ENCODE results near the gene DR1.

Gene DR1

GRCh38 chr1:93345633-93346420 lies at the start of gene DR1:
DR1 (plus strand) TSS chr1:93345907; CDS start chr1:93346646, 739 bp downstream.
- DNase-seq = peak in 55 of 56 donors; percentile 58 to 96 (median 90)

DNA sequence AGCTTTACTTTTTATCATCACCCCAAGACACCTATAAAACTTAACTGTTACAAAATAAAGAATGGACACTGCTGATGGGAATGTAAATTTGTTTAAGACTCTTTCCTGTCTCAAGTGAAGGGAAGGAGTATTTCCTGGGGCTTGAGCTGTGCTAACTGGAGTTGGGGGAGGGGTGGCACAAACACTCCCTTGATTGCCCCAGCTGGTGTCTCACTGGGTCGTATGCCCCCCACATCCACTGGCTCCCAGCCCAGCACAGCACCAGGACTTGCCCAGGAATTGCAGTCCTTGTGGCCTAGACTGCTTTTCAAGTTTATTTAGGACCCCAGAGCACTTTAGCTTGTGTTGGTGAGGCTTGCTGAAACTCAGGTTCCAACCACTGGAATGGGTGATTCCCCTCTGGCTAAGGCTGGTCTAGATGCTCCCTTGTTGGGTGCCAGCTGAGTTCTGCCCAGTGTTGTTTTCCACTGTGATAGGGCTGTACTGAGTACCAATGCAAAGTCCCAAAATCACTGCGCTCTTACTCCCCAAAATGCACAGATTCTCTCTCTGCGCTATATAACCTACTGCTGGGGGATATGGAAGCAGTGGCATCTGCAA lies 49.1 kb upstream of the DR1 start:
- DNase-seq = no peak

DNA sequence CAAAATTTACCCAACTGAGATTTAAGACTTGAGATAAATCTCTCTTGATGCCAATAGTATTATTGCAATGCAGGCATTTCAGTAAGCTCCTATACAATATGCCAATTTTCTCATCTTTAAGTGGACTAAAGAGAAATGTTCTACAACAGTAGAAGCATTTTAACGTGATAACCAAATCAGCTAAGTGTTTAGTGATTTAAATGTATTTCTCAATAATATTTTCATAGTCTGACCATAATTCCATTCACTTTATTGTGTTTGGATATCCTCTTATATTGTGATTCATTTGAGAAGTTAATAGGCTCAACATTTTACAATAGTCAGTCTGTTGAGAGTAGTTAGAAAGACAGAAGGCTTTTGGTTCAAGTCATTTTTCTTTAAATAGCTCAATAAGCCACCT lies 44.6 kb upstream of the DR1 start:
- DNase-seq = no peak

DNA sequence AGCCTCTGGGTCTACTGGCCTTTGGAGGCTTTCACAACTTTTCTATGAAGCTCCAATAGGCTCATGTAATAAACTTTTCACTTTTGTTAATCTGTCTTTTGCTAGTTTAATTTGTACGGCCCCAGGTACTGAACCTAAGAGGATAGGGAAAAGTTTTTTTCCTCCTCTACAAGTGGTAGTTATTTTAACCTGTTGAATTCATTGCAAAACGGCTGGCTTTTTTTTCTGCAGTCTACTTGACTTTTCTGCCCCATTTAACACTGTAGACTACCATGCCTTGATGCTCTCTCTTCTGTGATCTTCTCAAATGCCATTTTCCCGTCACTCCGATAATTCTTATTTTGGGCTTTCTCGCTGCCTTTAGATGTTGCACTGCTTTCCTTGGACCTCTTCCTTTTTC lies 43.6 kb upstream of the DR1 start:
- DNase-seq = no peak

DNA sequence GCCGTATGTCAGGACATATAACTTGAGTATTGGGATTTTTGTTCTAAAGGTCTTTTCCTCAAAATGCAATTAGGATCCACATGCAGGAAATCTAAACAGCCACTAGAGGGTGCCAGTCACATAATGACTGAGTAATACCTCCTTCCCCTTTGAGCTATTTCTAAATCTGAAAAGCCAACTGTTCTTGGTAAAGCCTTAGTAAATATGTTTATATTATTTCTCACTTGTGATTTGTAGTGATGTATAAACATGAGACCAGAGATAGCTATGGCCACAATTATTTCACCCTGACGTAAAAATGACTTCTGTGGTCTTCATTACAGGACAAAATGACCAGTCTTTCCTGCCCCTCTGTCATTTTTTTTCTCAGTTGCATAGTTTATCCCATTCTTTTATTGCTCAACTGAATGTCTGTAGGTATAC lies 41.0 kb upstream of the DR1 start:
- peak in 11 of 56 donors; percentile 2 to 68 (median 13) for DNase-seq

GRCh38 chr1:93306920-93307319 lies 38.8 kb upstream of the DR1 start:
- DNase-seq = no peak

- no peak for DNase-seq
These were observed 32.7 kb upstream of the DR1 start for GRCh38 chr1:93313026-93313425.

DNA sequence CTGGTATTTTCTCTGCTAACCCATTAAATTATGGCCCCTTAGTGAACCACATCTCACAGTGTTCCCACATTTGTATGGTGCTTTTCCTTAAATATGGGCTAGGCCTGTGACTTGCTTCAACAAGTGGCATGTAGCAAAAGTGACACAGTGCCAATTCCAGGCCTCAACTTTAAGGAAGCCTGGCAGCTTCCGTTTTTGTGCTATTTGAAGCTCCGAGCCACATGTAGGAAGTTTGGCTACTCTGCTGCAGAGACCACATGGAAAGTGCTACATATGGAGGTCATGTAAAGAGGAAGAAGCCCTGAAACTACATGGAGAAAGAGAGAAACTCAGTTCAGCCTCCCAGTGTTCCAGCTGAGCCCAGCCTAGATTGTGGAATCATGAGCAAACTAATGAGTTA lies 28.5 kb upstream of the DR1 start:
- peak in 18 of 56 donors; percentile 1 to 47 (median 9) for DNase-seq

GRCh38 chr1:93317943-93318342 lies 27.8 kb upstream of the DR1 start:
- DNase-seq = no peak

DNA sequence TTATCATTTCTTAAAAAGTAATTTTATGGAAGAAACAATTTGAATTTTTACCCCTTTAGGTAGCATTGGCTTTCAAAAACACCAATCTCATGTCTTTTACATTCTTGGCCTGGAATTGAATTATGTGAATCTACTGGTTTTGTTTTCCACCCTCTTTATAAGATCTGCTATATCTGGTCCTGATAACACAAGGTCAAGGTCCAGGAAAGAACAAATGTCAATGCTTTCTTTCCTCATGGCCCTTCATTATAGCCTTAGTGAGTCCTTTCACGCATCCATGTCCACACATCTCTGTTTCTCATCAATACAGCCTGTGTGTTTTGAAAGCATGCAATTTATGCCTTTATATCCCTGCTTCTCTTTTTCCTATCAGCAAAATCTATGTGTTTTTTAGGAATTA lies 24.0 kb upstream of the DR1 start:
- no peak for DNase-seq

DNA sequence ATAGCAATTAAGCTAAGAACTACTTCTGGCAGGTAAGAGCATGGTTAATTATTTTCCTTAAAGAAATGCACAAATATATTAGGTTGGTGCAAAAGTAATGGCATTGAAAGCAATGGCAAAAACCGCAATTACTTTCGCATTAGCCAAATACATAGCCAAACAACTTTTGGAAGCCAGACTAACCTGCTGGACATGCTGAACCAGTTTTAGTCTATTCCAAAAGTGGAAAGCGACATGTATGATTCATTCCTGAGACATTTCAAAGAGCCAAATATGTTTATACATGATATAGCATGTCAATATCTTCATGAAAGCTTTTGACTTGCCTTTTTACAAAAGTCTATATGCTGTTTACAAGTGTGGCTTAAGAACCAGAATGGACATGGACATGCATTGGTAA lies 23.4 kb upstream of the DR1 start:
- no peak for DNase-seq

GRCh38 chr1:93323185-93323820 lies 22.4 kb upstream of the DR1 start:
- DNase-seq = no peak

DNA sequence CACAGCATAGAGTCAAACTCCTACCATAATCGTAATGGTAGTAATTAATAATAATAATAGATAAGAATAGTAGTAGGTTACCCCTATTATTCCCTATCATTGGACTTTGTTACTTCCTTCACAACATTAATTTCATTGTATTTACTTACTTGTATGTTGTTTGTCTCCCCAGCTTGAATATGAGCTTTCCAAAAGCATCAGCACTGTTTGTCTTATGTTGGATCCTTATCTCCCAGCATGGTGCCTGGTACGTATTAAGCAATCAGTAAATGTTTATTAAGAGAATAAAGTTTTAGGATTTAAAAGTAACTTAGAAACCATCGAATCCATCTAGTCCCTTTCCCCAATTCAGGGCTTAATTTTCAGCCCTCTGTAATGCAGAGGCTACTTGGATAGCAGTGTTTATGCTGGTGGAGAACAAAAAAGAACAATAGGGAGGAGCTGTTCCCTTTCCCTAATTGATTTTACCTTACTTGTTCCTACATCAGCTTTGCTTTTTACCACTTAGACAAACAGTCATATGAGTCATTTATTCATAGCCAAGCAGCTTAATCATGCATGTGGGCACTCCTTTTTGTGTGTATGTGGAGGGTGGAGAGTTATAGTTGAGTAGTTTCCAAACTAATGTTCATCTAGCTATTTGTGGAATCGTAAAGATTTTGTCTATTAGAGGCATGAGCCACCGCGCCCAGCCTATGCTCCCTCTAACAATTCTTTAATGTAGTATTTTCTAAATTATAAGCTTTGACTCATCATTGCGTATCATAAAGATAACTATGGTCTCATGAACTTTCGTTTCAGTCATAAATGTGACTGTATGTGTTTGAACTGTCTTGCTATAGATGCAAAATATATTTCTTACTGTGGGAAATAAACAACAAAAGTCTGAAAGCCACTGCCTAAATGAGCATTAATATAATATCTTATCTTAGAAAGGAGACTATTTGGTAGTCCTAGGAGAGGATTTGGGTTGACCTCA lies 20.9 kb upstream of the DR1 start:
- no peak for DNase-seq

DNA sequence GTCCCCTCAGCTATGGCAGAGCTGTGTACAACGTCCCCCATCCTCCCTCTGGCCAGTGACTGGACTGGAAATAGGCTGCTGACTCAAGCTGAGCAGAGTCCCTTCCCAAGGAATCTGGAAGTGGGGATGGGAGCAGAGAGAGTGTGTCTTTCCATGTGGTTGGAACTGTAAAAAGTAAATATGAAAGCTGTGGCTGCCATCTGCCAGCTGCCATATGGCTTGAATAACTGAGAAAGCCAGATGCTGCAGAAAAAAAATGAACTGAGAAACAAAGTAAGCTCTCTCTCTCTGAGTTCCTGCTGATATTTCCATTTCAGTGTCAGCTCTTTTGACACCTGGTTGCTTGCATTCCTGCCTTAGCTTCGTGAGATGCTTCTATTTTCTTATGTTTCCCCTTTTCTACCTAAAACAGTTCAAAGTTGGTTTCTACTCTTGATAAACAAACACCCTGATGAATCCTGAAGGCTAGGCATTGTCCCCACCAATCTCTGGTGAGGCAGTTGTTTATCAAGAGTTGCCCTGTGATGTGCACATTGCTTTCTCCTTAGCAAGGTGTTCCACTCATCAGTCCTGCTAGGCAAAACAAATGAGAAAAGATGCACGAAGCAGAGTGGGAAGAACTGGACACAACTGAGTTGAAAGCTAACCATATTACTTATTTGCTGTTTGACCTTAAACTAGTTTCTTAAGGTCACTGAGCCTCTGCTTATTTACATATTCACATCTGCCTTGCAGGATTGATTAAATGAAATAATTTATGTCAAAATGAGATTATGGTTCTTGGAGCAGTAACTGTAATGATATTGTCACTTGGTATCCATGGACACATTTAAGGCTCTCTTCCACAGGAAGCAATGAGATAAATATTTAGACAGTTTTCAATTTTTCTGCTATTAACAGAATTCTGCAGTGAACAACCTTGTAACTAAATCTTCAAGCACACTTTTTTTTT lies 16.6 kb upstream of the DR1 start:
- DNase-seq = no peak

DNA sequence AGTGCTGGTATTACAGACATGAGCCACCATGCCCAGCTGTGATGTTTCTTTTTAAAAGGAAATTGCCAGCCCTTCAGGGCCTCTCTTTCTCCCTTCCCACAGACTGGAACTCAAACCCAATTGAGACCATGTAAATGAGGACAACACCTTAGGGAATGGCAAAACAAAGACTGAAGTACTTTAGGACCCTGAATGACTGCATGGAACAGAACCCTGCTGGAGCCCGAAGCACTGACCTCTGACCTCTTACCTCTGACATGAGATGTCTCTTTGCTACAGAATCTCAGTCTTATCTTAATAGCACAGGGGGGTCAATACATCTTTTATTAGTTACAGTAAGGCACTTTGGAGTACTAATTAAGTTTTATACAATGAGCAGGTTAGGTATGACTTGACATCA lies 15.5 kb upstream of the DR1 start:
- DNase-seq = no peak

DNA sequence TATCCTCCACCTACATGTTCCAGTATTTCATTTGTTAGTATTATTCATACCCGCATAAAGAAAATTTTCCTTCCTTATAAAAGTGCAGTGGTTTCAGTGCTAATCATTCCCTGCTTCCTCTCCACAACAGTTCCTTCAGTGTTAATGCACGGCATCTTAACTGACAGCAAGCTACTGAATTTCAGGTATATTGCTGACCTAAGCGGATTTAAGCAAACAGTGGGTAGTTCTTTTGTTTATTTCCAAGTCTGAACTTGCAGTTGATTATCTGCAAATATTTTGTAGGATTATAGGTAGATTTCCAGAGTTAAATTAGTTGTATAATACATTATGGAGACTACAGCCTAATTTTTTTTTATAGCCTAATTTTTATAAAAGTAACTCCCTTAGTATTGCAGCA lies 15.1 kb upstream of the DR1 start:
- DNase-seq = no peak

- DNase-seq = no peak
These were observed 14.3 kb upstream of the DR1 start for GRCh38 chr1:93331412-93331811.

GRCh38 chr1:93332368-93332767 lies 13.3 kb upstream of the DR1 start:
- DNase-seq = no peak

DNA sequence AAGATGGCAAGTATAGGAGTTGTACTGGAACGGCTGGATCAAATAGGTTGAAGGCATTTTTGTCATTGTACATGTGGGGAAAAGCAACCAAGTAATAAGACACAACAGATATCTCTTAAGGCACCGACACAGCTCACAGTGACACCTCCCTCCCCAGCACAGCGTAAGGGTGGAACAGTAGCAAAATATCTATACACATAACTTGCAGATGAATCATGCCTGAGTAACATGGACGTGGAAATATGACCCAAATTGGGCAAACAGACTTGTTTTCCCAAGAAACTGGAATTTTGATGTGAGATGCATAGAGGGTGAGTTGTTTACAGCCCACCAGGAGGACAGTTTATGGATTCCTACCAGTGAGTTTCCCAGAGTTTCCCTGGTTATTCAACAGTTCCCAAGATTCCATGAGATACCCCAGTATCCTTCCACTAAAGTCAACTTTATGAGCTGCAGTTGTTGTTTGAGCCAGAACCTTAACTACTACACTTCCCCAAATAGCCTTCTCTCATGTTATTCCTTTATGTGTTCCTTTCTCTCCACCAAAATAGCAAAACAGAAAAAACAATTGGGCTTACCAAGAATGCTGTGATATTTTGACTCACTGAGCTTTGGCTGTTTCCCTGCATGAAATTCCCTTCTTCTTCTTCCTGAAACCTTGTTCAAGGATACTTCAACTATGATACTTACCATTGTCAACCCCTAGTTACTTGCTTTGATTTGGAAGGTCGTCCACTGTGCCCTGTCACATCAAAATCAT lies 7.1 kb upstream of the DR1 start:
- peak in 1 of 56 donors; percentile 6 for DNase-seq
